SKM-1 (cell line): ENCODE data around the gene TMEM184A.

Experiments used
- DNase-seq: peaks from one replicate; lab custom pipeline; 2025; ENCODE audit not compliant: unreplicated experiment; lab: John Stamatoyannopoulos, UW

Gene TMEM184A

DNA sequence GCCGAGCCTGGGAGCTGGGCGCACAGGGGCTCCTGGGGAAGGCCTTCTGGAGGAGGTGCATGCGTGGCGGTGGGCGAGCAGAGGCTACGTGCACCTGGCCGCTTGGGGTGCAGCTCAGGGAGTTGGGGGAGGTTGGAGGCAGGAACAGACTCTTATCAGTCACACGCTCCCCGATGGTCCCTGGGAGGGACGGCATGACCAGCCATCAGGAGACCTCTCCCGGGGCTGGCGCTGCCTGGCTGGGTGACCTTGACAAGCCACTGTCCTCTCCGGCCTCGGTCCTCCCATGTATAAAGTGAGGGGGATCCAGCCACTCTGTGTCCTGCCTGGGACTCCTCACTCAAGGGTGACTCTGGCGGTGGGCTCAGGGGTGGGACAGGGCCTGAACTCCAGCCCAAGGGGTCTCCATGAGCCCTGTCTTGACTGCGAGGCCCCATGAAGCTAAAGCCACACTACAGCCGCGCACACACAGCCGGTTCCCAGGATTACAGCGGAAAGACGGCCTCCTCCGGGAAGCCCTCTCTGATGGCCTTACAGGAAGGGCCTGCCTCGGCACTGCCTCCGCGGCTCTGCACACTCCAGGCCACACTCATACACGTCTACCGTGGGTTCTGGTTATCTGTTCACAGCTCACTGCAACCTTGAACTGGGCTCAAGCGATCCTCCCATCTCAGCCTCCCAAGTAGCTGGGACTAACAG lies 2.3 kb downstream of the TMEM184A start:
- no peak for DNase-seq

DNA sequence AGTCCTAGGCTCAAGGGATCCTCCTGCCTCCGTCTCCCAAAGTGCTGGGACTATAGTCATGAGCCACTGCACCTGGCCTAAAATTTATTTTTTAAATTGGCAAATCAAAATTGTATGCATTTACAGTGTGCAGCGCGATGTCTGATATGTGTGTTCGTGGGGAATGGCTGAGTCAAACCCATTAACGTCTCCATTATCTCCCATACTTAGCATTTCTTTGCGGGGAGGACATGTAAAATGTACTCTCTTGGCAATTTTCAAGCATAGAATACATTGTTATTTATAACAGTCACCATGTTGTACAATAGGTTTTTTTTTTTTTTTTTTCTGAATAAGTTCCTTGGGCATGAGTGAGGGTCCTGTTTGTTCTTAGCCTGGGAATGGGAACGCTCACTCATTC lies 3.8 kb downstream of the TMEM184A start:
- DNase-seq, result no peak

DNA sequence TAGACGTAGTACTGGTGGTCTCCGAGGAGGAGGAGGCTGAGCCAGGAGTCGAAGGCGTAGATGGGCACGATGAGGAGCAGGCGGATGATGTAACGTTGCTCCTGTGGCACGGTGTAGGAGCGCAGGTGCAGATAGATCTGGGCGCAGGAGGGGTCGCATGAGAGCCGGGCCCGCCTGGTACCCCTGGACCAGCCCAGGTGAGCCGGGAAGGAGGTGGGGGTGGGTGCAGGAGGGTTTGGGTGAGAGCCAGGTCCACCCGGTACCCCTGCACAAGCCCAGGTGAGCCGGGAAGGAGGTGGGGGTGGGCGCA lies 5.2 kb downstream of the TMEM184A start:
- DNase-seq, result no peak

DNA sequence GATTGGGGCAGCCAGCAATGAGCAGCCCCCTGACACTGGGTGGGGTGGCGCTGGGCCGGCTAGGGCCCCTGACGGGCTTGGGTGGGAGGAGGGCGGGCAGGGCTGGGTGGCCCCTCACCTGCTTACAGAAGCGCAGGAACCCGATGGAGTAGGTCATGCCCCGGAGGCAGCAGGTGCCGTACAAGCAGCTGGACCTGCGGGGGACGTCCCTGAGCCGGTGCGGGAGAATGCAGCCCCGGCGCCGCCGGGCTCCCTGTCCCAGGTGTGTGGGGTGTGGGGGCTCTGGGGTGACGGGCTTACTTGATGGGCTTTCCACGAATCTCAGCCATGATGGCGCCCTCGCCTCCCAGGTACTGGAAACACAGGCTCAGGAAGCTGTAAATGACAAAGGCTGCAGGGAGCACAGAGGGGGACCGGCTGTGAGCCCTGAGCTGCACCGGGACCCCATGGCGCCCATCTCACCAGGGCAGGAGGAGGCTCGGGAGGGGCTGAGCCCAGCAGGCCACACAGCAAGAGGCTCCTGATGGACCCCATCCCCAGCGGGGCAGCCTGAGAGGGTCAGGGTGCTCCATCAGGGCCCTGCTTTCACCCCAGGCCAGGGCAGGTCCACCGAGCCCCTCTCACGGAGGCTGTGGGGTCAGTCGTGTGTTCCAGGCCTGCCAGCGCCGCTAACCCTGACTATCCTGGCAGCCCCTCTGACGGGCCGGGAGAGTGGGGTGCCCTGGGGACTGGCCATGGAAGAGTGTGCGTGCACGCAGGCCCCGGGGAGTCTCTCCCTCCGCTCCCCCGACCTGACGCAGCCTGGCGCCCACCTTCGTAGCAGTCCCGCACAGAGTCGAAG lies 5.8 kb downstream of the TMEM184A start:
- no peak for DNase-seq

DNA sequence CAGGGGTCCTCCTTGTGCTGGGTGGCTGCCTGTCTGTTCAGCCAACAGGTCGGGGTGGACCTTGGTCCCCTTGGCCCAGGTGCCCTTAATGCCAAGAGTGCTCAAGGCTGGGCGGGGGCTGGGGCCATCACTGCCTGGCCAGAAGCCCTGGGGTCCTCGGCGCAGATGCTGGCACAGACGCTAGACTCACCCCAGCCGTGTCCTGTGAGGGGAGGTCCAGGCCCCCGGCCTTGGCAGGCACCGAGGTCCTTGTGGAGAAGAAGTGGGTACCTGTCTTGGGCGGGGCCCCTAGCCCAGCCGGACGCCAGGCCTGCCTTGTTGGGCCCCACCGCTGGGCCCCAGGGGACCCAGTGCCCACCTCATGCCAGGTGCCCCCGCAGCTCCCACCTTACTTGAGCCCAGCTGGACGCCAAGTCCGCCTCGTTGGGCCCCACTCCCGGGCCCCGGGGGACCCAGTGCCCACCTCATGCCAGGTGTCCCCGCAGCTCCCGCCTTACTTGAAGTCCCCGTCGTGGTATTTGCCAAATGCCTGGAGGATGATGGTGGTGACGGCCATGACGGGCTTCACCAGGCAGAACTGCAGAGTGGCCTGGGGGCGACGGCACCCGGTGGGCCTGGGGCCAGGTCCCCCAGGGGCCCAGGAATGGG lies 6.5 kb downstream of the TMEM184A start:
- DNase-seq, result no peak

DNA sequence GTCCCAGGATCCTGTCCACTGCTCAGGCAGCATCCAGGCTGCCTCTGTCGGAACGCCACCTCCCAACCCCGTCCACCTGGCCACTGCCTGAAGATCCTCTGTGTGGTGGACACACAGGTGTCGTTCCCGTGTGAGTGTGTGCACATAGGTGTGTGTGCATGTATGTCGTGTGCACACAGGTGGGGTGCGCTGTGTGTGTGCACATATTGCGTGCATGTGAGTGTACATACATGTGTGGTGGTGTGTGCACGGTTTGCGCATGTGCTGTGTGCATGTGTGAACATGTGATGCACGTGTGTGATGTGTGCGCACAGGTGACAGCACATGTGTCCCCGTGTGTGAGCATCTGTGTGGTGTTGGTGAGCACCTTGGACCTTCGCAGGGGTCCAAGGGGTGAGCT lies 7.1 kb downstream of the TMEM184A start:
- no peak for DNase-seq

DNA sequence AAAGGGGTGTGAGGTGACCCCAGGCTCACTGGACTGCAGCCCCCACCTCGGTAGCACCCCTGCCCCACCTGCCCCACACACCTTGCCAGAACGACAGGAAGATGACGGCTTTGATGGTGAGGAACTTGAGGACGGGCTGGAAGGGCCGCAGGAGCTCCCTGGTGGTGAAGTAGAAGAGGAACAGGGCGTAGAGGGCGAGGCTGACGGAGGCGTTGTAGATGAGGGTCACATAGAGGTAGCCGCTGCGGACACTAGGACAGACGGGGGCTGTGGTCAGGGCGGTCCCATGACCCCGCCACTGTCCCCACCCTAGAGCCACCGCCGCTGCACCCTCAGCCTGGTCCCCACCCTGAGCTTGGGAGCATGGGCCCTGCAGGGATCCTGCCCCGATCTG lies 7.6 kb downstream of the TMEM184A start:
- DNase-seq, result no peak

DNA sequence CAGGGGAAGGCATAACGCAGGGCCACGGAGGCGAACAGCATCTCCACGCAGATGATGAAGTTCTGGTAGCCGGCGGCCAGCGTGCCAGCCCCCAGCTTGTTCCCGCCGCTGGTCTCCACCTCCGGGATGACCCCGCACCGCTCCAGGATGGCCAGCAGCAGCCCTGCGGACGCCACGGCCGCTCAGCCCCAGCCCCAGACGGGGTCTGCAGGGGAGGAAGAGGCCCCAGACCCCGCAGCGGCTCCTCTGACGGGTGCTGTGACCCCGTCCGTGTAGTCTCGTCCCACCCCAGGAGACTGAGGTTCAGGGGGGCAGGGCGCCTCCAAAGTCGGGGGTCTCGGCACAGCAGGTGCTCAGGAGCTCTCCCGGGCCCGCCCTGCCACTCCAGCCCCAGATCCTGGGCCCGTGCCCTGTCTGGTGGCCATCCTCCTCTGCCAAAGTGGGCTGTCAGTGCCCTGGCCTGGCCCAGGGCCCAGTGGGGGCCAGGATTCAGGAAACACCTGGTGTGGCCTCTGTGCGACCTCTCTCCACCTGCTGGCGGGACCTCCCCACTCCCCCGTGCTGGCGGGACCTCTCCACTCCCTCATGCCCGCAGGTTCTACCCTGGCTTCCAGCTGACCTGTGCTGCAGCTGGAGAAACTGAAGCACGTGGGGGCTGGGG lies 8.1 kb downstream of the TMEM184A start:
- DNase-seq, result no peak

DNA sequence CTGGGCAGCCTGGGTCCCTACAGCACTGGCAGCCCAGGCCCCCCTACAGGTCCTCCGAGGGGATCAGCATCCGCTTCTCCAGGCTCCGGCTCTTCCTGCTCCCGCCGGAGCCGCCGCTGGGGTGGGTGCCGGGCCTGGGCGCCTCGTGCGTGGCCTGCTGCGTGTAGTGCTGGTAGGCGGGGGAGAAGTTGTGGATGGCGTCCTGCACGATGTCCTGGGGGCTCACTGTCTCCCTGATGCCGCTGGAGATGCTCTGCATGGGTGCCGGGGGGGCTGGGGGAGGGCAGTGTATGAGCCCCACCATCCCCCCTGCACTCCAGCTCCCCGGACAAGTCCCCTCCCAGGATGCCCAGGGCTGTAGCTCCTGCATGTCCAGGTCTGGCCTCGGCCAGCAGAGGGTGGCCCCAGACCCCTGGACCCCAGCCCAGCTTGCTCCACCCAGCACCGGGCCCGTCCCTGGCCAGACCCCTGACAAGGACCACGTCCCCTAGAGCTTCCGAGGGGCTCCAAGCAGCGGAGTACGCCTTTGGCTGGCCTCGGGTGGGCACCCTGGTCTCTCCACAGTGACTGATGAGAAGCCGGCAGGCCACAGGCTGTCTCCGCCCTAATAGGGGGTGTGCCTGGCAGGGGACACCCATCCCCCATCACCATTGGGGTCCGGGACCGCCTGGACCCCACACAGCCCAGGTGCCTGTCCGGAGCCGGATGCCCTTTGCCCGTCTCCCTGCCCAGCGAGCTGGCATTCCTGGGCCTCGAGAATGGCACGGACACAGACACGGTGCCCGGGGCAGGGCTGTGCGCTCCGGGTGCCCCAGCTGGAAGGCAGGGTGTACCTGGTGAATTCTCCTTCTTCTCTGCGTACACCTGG lies 8.9 kb downstream of the TMEM184A start:
- DNase-seq, result no peak

DNA sequence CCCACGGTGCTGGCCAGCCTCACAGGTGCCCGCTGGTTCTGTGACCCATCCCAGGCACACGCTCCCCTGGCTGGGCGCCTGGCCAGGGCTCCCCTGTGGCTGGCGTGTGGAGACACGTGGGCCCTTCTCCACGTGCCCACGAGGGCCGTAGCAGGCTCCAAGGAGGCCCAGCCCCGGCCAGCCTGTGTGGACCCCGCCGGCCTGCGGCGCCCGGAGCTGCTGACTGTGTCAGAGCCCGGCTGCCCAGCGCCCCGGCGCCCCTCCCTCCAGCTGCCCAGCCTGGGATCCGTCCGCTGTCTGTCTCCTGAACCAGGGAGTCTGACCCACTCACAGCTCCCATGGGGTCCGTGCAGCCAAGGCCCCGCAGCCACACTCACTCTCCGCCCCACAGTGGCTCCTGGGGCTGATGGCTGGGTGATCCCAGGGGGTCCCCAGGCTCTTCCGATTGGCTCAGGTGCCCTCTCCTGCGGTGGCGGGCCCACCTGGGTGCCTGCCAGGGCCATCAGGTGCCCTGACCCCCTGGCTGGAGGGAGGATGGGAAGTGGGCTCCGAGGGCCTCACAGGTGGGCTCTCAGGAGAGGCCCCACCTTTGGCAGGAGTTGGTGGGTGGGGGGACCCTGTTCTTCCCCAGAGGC lies 9.6 kb downstream of the TMEM184A start:
- DNase-seq, result no peak

DNA sequence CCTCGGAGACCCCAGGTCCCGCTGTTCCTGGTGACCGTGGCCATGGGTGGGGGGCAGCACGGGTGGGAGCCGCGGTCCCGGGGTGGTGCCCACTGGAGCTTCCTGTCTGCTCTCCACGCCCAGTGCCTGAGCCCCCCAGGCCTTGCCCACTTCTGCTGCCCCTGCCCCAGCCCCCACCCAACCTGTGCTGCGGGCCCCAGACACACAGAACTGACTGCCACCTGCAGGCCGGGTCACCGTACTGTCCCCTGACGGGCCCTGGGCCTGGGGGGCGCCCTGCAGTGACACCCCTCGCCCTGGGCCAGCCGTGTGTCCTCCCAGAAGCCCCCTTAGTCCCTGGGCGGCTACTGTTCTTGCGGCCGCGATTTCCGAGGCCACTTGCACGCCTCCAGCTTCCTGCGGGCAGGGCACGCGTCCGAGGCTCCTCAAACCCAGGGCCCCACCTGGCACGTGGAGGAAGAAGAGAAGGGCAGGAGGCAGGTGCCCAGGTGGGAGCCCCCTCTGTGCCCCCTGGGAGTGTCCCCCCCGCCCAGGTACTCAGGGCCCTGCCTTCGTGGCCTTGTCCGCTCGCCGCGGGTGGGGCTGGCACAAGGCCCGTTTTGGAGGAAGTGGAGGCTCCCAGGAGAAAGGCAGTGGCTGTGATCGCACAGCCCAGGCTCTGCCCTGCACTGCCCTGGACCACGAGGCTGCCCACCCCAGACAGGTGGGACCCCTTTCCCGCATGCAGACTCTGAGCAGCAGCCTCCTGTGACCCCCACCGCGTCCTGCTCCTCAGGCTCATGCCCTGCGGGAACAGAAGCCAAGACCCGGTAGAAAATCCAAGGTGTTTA lies 10.4 kb downstream of the TMEM184A start:
- no peak for DNase-seq

DNA sequence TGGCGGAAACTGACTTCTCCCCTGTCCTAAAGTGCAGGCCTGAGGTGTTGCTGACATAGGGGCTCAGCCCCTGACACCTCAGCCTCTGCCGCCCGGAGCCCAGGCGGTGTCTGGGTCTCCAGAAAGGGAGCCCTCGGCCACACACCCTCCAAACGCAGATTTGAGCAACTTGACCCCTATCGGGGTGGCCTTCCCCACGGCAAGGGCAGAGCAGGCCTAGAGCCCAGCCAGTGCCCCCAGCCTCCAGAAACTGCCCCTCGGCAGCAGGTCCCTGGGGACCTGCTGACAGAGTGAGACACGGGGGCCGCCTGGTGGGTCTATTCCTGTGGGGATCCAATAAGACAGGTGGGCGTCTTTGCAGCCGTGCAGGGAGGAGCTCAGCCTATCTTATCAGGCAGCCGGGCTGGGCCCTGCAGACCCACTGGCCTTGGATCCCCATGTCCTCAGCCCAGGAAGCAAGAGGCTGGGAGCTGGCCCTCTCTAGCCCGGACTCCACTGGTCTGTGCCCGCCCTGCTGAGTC lies 11.0 kb downstream of the TMEM184A start:
- no peak for DNase-seq

DNA sequence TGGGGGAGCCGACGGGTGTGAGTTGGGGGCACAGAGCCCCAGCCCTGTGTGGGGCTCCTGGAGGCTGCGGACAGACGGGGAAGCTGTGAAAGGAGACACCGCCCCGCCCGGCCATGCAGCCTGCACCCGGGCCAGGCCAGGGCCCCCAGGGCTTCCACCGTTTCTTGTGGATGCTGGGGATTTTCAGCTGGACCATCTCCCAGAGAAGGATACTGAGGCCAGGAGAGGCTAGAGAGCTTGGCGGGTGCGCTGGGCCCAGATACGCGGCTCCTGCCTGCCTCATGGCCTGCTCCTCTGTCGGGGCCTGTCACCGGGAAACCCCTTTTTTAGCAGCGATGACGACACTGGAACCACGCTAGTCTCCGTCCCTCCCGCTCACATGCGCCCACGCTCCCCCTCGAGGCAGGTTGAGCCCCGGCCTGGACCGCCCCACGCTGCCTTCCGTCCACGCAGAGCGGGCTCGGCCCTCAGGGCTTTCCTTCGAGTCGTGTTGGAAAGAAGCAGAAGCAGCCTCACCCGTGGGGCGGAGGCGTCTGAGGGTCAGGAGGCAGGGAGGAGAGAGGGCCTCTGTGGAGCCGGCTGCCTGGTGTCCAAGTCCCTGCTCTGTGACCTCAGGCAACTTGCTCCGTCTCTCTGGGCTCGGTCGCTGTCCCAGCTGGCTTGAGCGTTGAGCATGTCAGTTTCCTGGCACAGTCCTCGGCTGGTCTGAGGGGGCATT lies 11.7 kb downstream of the TMEM184A start:
- no peak for DNase-seq

DNA sequence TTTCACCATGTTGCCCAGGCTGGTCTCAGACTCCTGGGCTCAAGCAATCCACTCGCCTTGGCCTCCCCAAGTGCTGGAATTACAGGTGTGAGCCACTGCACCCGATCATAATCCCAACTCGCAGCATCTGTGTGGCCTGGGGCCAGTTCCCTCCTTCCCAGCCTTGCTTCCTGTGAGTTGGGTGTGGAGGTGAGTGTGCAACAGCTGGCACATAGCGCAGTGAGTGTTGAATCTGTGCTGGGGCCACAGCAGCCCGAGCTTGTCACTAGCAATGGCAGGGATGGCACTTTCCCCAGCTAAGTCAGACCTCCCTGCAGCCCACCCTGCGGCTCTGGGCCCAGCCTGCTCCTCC lies 12.2 kb downstream of the TMEM184A start:
- no peak for DNase-seq

DNA sequence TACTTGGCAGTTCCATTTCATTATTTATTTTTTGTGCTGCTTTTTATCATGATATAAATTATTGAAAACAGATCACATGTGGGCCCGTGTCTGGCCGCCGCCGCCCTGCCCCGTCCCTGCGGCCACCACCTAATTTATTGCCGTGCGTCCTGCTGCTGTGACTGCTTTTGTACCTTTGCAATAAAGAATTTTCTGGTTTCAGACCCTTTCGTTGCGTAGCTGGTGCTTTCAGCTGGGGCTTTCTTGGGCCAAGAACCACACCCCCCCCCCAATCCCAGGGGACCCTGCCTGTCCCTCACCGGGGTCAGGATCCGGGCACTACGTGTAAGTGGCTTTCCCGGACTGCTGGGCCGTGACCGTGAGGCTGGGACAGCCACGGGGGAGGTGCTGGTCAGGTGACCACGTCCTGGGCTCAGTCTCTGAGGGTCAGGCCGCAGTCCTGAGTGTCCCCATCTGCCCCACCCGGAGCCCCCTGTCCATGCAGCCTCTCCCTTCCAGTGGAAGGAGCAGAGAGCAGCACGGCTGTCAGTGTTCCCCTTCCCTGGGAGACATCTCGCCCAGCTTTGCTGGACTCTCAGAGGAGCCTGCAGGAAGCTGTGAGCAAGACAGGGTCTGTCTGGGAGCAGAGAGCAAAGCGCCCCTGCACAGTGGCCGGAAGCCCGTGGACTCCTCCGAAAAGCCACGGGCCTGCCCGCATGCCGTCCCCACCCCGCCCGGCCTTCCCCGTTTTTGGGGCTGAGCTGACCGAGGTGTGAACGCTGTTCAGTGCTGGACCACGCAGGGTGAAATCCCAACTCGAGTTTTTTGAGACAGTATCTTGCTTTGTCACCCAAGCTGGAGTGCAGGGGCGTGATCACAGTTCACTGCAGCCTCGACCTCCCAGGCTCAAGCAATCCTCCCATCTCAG lies 12.9 kb downstream of the TMEM184A start:
- DNase-seq, result no peak

DNA sequence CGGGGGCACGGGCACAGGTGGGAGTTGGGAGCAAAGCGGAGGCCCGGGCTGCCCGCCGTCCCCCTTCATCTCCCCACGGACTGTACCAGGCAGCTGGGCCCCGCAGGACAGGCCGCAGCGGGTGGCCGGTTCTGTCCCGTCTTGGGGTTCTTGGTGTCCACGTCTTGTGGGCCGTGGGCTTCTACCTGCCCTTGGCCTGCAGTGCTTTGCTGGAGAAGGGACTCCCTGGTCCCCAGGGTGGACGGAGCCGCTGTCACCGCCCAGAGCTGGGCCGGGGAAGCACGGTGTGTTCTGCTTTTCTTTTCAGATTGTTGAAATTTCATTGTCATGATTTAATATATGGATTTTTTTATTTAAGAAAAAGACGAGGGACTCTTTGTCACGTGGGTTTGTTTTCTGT lies 13.7 kb downstream of the TMEM184A start:
- DNase-seq, result no peak

DNA sequence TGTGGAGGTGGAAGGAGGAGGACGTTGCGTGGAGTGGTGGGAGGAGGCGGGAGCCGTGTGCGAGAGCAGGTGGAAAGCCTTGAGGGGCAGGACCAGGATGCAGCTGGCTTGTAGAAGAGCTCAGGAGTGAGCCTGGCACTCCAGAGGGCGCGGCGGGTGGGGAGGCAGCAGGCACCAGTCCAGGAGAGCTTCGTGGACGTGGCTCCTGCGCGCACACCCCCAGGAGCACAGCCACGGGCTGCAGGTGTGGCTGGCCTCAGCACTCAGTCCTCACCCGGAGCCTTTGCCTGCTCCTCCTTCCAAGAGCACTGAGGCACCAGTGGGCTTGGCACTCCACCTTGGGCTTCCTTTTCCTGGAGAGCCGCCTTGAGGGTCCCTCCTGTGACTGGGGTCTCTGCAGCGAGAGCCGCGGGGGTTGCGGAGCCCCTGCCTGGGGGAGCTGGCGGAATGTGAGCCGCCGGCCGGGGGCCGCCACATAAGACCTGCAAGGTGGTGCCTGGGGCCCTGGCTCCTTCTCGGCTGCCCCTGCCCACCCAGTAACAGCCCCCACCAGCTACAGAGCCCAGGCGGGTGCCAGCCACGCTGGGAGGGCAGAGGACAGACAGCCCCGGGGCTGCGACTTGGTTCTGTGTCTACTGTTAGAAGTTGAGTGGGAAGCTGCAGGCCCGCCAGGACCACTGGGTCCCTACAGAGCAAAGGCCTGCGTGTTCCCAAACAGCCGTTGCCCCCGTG lies 14.4 kb downstream of the TMEM184A start:
- no peak for DNase-seq
